Vein endothelial cell (primary cell): Measurements from ENCODE around the gene NNT. TPM values are rescaled to one million over a fixed set of nuclear protein-coding genes. Genes with fewer than 3 reads are reported as not detected.

Experiments used
- total RNA-seq: library from RNA; depleted of rRNA; stranded (reverse); fragments of >200 nt; gene quantifications from 2 replicates; pipeline ENCODE4 v1.2.3, GENCODE V29; 2012

The NNT gene
- total RNA-seq = 59.5 and 67.9 TPM in 2 replicates

DNA sequence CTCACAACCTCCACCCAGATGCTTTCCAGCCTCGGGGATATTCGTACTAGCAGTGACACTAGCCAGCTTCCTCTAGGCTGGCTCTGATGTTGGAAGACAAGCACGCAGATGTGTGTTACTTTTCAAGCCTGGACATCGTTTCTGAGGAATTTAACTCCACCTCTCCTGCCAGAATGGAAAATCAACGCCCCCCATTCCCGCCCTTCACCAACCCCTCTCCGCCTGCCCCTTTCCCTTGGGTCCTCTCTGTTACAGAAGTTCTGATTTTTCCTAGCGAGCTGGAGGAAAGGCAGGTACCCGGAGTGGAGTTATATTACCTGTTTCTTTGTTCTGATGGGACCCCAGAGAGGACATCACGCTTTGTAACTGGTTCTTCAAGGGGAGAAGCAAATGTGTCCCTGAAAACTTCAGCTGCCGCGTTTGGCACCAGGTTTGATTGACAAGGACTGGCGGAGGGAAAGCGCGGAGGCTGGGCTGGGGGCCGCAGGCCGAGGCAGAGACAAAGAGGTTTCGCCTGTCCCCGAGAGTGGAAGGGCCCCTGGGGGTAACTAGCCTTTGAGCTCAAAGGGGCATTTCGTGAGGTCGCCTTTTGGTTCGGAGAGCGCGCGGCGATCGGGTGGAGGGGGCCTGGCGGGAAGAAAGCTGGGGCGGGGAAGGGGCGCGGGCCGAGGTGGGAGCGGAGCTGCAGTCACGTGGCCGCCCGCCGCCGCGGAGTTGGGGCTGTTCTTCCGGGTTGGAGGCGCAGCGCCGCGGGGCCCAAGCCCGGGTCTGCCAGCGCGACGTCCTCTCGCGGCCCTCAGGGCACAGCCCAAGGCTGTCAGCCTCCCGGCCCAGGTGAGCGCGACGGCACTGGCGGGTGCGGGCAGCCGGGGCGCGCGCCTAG, at the start of gene NNT:
NNT (plus strand) TSS at position 720 of the 883 bp plus-strand sequence. CDS start 6,016 bp downstream, outside the sequence.

DNA sequence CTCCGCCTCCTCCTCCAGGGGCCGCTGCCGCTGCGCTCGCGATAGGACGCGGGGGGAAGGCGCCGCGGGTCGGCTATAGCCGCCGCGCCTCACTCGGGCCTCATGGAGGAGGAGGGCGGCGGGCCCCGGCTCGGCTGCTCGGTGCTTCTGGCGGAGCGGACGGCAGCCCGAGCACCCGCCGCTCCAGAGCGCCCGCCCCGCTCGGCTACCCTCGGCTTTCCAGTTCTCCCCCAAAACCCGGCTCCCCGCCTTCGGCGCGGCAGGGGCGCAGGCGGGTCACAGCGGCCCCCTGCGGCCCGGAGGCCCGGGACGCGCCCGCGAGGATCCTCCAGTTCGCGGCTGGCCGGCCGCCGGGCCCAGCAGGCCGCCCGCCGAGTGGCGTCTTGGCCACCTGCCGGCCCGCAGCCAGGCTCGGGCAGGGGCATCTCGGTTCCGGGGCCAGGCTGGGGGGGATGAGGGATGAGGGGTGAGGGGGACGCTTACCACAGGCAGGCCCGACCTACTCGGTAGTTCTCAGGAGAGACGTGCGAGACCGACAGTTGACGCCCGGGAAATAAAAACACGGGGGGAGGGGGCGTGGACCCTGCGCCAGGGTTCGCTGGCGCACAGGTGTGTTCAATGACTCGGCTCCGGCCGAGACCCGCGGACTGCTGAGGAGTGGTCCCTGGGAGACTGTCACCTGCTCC, 46.0 kb upstream of the NNT start, which contains the start of gene PAIP1:
PAIP1 (minus strand) TSS at position 221 of the 686 bp plus-strand sequence. CDS start 231 bp downstream, outside the sequence.

Other genes starting within 250 kb of the NNT start
- gene CCL28, start 190.8 kb upstream of the NNT start, total RNA-seq = 2.3 and 2.7 TPM in 2 replicates
- 6.9 and 12.9 TPM in 2 replicates for gene TMEM267, start 119.3 kb upstream of the NNT start, total RNA-seq
- 2.6 and 4.5 TPM in 2 replicates for gene C5orf34, start 88.0 kb upstream of the NNT start, total RNA-seq
- 104 and 130 TPM in 2 replicates for gene PAIP1, start 46.1 kb upstream of the NNT start, total RNA-seq